OCI-LY1 (cell line): ENCODE results near the gene LIPC.

Experiments
- CTCF ChIP-seq: fragments of 200-600 bp; sonication (generic), shearing (Covaris generic); IDR thresholded peaks from 2 replicates; pipeline ENCODE4 v1.5.1; 2017; ENCODE audit warnings: mild to moderate bottlenecking, antibody characterized with exemption, low read length, moderate library complexity, mixed read lengths
- EZH2 ChIP-seq: fragments of 200-600 bp; sonication (generic), shearing (Covaris generic); IDR thresholded peaks from 2 replicates; pipeline ENCODE4 v1.8.0; 2017; ENCODE audit warnings: borderline replicate concordance, mixed run types, mild to moderate bottlenecking, antibody characterized with exemption, low read length, moderate library complexity, mixed read lengths

- TF ChIP-seq CTCF (no peak), EZH2 (no peak)
Observed at GRCh38 chr15:58605931-58606530, 174.2 kb downstream of the LIPC start.
